GM12892 (cell line): ENCODE measurements around the gene TEKT5.

Source experiments
- POLR2A ChIP-seq: IDR thresholded peaks from 2 replicates; pipeline ENCODE4 v1.6.1; 2011; ENCODE audit warnings: low read depth, low read length, control low read depth
- POLR2AphosphoS5 ChIP-seq: IDR thresholded peaks from 2 replicates; pipeline ENCODE4 v1.6.1; 2011; ENCODE audit warnings: low read depth, low read length, control low read depth

- TF ChIP-seq POLR2A (no peak), POLR2AphosphoS5 (no peak)
Measured at GRCh38 chr16:10620120-10620519, 74.6 kb downstream of the TEKT5 start.
